Nephron (organoid): ENCODE results near the gene CCAR1.
A peak's percentile ranks its signal among the peaks of the same experiment; 100 is the strongest.
"Not testable (repeated sequence)": the region's sequence is repeated elsewhere in the genome, so short reads cannot be mapped to it uniquely, and the experiment has no call there.

Experiments
- H3K27ac Mint-ChIP-seq, 3 experiments: 2 replicates each; pipeline ENCODE4 v1.8.0; 2020; ENCODE audit warnings: mixed read lengths in 3 of 3, mild to moderate bottlenecking in 2 of 3, moderate library complexity in 1 of 3
- H3K27me3 Mint-ChIP-seq: 2 replicates; pipeline ENCODE4 v1.8.0; 2021; ENCODE audit warnings: low read depth, mild to moderate bottlenecking, moderate library complexity, mixed read lengths
- H3K36me3 Mint-ChIP-seq: 2 replicates; pipeline ENCODE4 v1.8.0; 2020; ENCODE audit warnings: low read depth, mixed read lengths
- H3K4me1 Mint-ChIP-seq: 2 replicates; pipeline ENCODE4 v1.8.0; 2020; ENCODE audit warnings: mixed read lengths
- H3K4me3 Mint-ChIP-seq, 3 experiments: 2 replicates each; pipeline ENCODE4 v1.8.0; 2020; ENCODE audit warnings: mild to moderate bottlenecking in 3 of 3, mixed read lengths in 3 of 3, moderate library complexity in 2 of 3
- H3K9me3 Mint-ChIP-seq: 2 replicates; pipeline ENCODE4 v1.8.0; 2020; ENCODE audit warnings: mixed read lengths
- TF ChIP-seq, protein P1 (sequence below), 3 experiments: fragments of 200-600 bp; sonication (generic); IDR thresholded peaks; one replicate each; pipeline ENCODE4 v1.5.0; 2021; ENCODE audit warnings: antibody characterized with exemption in 3 of 3; ENCODE audit not compliant: unreplicated experiment in 3 of 3

CCAR1 gene

DNA sequence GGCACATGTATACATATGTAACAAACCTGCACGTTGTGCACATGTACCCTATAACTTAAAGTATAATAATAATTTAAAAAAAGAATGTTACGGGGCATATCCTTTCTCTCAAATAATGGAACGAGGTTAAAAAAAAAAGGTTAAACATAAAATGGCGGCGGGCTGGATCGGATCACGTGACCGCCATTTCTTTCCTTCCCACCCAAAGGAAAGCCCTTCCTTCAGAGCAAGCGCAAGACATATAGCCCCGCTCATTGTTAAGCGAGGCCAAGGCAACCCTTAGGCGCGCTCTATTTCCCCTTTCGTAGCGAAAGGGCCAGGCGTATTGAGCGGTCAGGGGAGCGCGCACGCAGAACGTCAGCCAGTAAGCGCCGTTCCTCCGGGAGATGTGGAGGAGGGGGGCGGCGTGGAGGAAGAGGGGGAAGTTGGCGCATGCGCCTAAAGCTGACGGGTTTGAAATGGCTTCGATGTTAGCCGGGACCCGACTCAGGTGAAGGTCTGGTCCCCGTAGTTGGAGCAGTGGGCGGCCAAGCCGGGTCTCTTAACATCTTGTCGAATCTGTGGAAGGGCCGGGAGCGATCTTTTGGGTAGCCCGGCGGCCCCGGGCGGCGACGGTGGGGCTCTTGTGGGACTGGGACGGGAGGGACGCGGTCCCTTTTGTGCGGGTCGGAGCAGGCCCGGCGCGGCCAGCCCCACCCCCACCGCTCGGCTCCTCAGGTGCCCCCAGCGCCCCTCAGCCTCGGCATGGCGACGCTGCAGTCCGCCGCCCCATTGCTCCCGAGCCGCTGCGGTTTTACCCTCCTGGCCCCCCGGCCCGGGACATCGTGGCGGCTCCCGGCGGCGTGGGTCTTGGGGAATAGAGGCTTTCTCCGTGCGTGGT is at the start of gene CCAR1:
Gene CCAR1, plus strand, starts transcription at position 447 of the 880 bp plus-strand sequence. CDS start 1,266 bp downstream, outside the sequence.
- peak within 1 kb of the TSS; percentile 90 to 94 (median 93) for H3K4me3 Mint-ChIP-seq
- peak within 1 kb of the TSS; percentile 94 to 99 (median 98) for H3K27ac Mint-ChIP-seq
- peaks cover 8% of the 10 kb centered on the region for H3K4me1 Mint-ChIP-seq
- no peaks in the 10 kb centered on the region for H3K27me3 Mint-ChIP-seq
- TF ChIP-seq, protein P1, sequence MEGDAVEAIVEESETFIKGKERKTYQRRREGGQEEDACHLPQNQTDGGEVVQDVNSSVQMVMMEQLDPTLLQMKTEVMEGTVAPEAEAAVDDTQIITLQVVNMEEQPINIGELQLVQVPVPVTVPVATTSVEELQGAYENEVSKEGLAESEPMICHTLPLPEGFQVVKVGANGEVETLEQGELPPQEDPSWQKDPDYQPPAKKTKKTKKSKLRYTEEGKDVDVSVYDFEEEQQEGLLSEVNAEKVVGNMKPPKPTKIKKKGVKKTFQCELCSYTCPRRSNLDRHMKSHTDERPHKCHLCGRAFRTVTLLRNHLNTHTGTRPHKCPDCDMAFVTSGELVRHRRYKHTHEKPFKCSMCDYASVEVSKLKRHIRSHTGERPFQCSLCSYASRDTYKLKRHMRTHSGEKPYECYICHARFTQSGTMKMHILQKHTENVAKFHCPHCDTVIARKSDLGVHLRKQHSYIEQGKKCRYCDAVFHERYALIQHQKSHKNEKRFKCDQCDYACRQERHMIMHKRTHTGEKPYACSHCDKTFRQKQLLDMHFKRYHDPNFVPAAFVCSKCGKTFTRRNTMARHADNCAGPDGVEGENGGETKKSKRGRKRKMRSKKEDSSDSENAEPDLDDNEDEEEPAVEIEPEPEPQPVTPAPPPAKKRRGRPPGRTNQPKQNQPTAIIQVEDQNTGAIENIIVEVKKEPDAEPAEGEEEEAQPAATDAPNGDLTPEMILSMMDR (IDR thresholded peaks at IDR 0.05; ENCODE audit: unreplicated experiment in 3 of 3) = no peak
- no peaks in the 10 kb centered on the region for H3K9me3 Mint-ChIP-seq
- peaks cover 25% of the 10 kb centered on the region for H3K36me3 Mint-ChIP-seq

DNA sequence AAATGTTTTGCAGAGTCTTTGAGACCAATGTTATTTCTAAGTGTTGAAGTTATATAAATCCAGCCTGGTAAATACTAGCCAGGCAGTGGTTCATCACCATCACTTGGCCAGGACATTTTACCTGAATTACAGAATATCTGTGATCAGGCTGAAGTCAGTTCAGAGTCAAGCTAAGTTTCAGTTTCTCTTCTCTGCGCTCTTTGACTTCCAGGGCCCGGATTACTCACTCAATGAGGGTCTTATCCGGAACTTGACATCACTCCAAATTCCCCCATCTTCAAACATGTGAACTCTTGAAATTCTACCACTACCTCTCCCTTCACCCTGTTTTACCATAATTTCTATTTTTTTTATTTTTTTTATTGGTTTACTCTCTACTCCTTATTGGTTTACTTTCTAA is 36.6 kb upstream of the CCAR1 start:
- no peaks in the 10 kb centered on the region for H3K27me3 Mint-ChIP-seq
- H3K9me3 Mint-ChIP-seq = no peaks in the 10 kb centered on the region
- TF ChIP-seq, protein P1 (IDR thresholded peaks at IDR 0.05; ENCODE audit: unreplicated experiment in 3 of 3) = no peak
- H3K36me3 Mint-ChIP-seq = peaks cover 70% of the 10 kb centered on the region
- H3K4me1 Mint-ChIP-seq = no peaks in the 10 kb centered on the region
- H3K27ac Mint-ChIP-seq = no peak overlapping the region
- no peak overlapping the region for H3K4me3 Mint-ChIP-seq

GRCh38 chr10:68696018-68696417 is 25.0 kb upstream of the CCAR1 start:
- Mint-ChIP-seq H3K27me3 (no peaks in the 10 kb centered on the region), H3K27ac (no peak overlapping the region), H3K36me3 (peaks cover 38% of the 10 kb centered on the region), H3K4me3 (no peak overlapping the region), H3K4me1 (peaks cover 13% of the 10 kb centered on the region), H3K9me3 (no peaks in the 10 kb centered on the region)
- TF ChIP-seq, protein P1 (IDR thresholded peaks at IDR 0.05; ENCODE audit: unreplicated experiment in 3 of 3) = no peak

DNA sequence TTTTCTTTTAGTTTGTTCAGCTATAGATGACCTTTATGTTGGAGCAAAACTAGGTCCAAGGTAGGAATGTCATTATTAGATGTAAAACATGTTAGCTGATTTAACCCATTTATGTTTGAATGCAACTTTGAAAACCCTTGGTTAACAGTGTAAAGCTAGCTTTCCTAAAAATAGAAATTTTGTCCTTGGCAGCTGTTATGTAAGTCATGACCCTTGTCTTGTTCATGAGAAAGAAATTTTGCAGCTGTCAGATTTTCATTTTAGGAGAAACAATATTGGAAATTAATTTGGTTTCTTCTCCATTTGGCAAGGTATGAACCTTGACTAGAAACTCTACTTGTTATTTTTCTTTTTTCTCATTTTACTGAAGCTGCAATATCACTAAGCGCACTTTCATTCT is 23.9 kb upstream of the CCAR1 start:
- TF ChIP-seq, protein P1 (IDR thresholded peaks at IDR 0.05; ENCODE audit: unreplicated experiment in 3 of 3) = no peak
- no peaks in the 10 kb centered on the region for H3K9me3 Mint-ChIP-seq
- H3K4me1 Mint-ChIP-seq = peaks cover 13% of the 10 kb centered on the region
- peak overlapping the region in 2 of 3 experiments; percentile 26 to 61 for H3K27ac Mint-ChIP-seq
- H3K36me3 Mint-ChIP-seq = peaks cover 27% of the 10 kb centered on the region
- H3K4me3 Mint-ChIP-seq = no peak overlapping the region
- no peaks in the 10 kb centered on the region for H3K27me3 Mint-ChIP-seq

DNA sequence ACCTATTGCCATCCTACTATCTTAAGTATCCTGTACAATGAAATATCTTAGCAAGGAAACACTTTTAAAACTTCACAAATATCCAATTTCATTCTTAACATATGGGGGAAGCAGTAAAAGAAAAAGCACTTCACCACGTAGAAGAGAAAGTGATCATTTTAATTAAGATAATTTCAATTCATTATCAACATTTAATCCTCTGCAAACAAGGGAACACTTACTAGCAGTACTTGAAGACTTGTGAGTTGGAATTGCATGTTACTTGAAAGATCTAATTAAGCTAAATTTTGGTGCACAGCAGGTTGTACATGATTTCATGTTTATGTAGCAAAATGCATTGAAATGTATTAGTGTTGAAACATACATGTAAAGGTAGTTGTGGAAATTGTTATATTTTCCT is 20.8 kb upstream of the CCAR1 start:
- Mint-ChIP-seq H3K4me1 (peaks cover 13% of the 10 kb centered on the region), H3K36me3 (peaks cover 4% of the 10 kb centered on the region), H3K9me3 (no peaks in the 10 kb centered on the region), H3K27ac (no peak overlapping the region), H3K4me3 (no peak overlapping the region), H3K27me3 (no peaks in the 10 kb centered on the region)
- TF ChIP-seq, protein P1 (IDR thresholded peaks at IDR 0.05; ENCODE audit: unreplicated experiment in 3 of 3) = no peak

DNA sequence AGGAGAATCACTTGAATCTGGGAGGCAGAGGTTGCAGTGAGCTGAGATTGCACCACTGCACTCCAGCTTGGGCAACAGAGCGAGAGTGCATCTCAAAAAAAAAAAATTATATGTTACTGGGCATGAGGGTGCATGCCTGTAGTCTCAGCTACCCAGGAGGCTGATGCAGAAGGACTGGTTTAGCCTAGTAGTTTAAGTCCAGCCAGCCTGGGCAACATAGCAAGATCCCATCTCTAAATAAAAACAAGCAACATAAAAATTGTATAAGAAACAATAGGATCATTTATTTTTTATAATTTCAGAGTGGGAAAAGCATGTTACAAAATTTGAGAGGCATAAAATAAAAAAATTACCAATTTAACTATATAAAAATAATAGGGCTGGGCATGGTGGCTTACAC is 15.5 kb upstream of the CCAR1 start:
- TF ChIP-seq, protein P1 (IDR thresholded peaks at IDR 0.05; ENCODE audit: unreplicated experiment in 3 of 3) = no peak
- no peaks in the 10 kb centered on the region for H3K36me3 Mint-ChIP-seq
- H3K9me3 Mint-ChIP-seq = no peaks in the 10 kb centered on the region
- H3K27ac Mint-ChIP-seq = no peak overlapping the region
- H3K4me1 Mint-ChIP-seq = no peaks in the 10 kb centered on the region
- H3K27me3 Mint-ChIP-seq = no peaks in the 10 kb centered on the region
- H3K4me3 Mint-ChIP-seq = no peak overlapping the region

DNA sequence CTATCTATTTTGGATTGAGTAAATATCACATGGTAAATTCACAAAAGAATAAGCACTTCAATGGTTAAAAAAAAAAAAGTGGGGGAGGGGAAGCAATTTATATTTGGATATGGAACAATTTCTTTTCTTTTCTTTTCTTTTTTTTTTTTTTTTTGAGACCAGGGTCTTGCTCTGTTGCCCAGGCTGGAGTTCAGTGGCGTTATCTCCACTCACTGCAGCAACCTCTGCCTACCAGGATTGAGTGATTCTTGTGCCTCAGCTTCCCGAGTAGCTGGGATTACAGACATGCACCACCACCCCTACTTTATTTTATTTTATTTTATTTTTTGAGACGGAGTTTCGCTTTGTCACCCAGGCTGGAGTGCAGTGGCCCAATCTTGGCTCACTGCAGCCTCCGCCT is 12.1 kb upstream of the CCAR1 start:
- not testable (repeated sequence) for H3K4me1 Mint-ChIP-seq, H3K36me3 Mint-ChIP-seq, H3K9me3 Mint-ChIP-seq, H3K27me3 Mint-ChIP-seq, H3K27ac Mint-ChIP-seq, H3K4me3 Mint-ChIP-seq

DNA sequence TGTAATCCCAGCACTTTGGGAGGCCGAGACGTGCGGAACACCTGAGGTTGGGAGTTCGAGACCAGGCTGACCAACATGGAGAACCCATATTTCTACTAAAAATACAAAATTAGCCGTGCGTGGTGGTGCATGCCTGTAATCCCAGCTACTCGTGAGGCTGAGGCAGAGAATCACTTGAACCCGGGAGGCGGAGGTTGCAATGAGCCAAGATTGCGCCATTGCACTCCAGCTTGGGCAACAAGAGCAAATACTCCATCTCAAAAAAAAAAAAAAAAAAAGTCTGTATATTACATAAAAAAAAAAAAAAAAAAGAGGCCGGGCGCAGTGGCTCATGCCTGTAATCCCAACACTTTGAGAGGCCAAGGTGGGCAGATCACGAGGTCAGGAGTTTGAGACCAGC is 8.0 kb upstream of the CCAR1 start:
- H3K27ac Mint-ChIP-seq, H3K4me3 Mint-ChIP-seq, H3K9me3 Mint-ChIP-seq, H3K27me3 Mint-ChIP-seq, H3K4me1 Mint-ChIP-seq, H3K36me3 Mint-ChIP-seq: not testable (repeated sequence)
